Esophagus squamous epithelium (tissue), 5 donors: Measurements from ENCODE around the gene P2RY14. TPM values are rescaled to one million over a fixed set of nuclear protein-coding genes. Genes with fewer than 3 reads are reported as not detected.

Experiments used
- DNase-seq: peaks from one replicate; lab custom pipeline; 2025; lab: John Stamatoyannopoulos, UW
- H3K27ac ChIP-seq, 4 donors: fragments of 200-600 bp; sonication (generic); one replicate each; pipeline ENCODE4 v1.5.1; 2016 to 2019; ENCODE audit warnings: mild to moderate bottlenecking in 1 of 4
- H3K27me3 ChIP-seq, 4 donors: fragments of 200-600 bp; sonication (generic); 1 replicate in 3 of 4; 2 replicates in 1 of 4; pipeline versions ENCODE4 v1.5.1 to v1.6.0; 2017 to 2021; ENCODE audit warnings: antibody characterized with exemption in 1 of 4
- H3K36me3 ChIP-seq, 3 donors: fragments of 200-600 bp; sonication (generic); one replicate each; pipeline ENCODE4 v1.5.1; 2016 to 2019
- H3K4me1 ChIP-seq, 3 donors: fragments of 200-600 bp; sonication (generic); one replicate each; pipeline ENCODE4 v1.5.1; 2017 to 2019
- H3K4me3 ChIP-seq, 4 donors: fragments of 200-600 bp; sonication (generic); 1 replicate in 3 of 4; 2 replicates in 1 of 4; pipeline ENCODE4 v1.5.1; 2016 to 2019; ENCODE audit warnings: mild to moderate bottlenecking in 2 of 4, moderate library complexity in 1 of 4
- H3K9me3 ChIP-seq, 3 donors: fragments of 200-600 bp; sonication (generic); one replicate each; pipeline ENCODE4 v1.5.1; 2016 to 2019
- CTCF ChIP-seq, 6 experiments: fragments of 450-650 bp in 4 of 6; fragments of 200-600 bp in 2 of 6; sonication (generic) in 2 of 6; IDR thresholded peaks; one replicate each; pipeline ENCODE4 v1.5.1; 2016 to 2019; ENCODE audit warnings: antibody characterized with exemption in 6 of 6, mild to moderate bottlenecking in 4 of 6, moderate library complexity in 4 of 6
- POLR2A ChIP-seq, 4 donors: fragments of 450-650 bp; IDR thresholded peaks; one replicate each; pipeline ENCODE4 v1.6.1; 2017; ENCODE audit warnings: antibody characterized with exemption in 4 of 4, mild to moderate bottlenecking in 4 of 4, moderate library complexity in 3 of 4
- WGBS, 2 donors: methylation state at CpG; one replicate each; pipeline ENCODE4 v1.1.5; 2018; 5-methylcytosine and 5-hydroxymethylcytosine counted together
- intact Hi-C: fragments of 100-400 bp; cut with DNase I; formaldehyde crosslinking; loops from one replicate; pipeline ENCODE4 v1.15.0; 2022
- total RNA-seq, 4 donors: library from RNA; depleted of rRNA; stranded (reverse); fragments of >200 nt; gene quantifications; one replicate each; pipeline ENCODE4 v1.1.0, GENCODE V29; 2016
- donor health status: DM: yes; HTN: yes; CAD: no.

P2RY14 gene
- total RNA-seq, 4 donors from 2014 or later, result 0.19 to 15.4 (median 3.2) TPM

DNA sequence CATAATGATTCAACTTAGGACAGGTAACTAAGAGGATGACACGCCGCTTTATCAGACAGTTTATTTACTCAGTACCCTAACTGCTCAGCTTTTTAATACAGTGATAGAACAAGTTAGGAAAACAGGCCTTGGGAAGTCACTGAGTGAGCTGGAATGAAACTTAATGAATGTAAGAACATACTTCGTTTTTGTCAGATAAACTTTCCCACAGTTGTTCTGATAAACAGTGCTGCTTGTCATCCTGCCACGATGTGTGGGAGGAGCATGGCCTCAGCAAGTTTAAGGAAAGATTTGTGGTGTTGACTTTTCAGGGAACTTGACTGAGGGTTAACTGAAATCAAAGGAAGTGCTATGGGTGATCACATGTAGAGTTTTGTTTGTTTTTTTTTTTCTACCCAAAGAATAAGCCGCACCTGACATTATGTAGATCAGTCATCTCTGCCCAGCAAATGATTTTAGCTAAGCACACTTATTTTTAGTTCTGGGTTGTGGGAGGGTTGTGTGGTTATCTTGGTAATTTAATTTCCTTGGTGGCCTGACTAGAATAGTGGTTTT is 5.6 kb upstream of the P2RY14 start:
- no peak for DNase-seq
- 25 to 28% methylated on average over 5 of the region's 5 CpGs for WGBS, 2 donors
- H3K9me3 ChIP-seq, result no peaks in the 10 kb centered on the region
- H3K4me1 ChIP-seq, result peaks cover 0 to 20% (median 9%) of the 10 kb centered on the region in 3 donors
- no peaks in the 10 kb centered on the region for H3K27me3 ChIP-seq
- H3K27ac ChIP-seq, result peak overlapping the region in 3 of 4 donors; percentile 26 to 64 (median 56)
- intact Hi-C loops, result loop anchor here (5.0 kb wide), 2 partner anchors 57 to 117 kb away; no protein-coding TSS in a partner anchor
- TF ChIP-seq POLR2A (IDR thresholded peaks at IDR 0.05) (no peak), CTCF (IDR thresholded peaks at IDR 0.05) (no peak)
- H3K4me3 ChIP-seq, result no peak overlapping the region
- no peaks in the 10 kb centered on the region for H3K36me3 ChIP-seq

GRCh38 chr3:151283387-151283786 is 5.0 kb upstream of the P2RY14 start:
- TF ChIP-seq CTCF (IDR thresholded peaks at IDR 0.05) (no peak), POLR2A (IDR thresholded peaks at IDR 0.05) (no peak)
- no peak overlapping the region for H3K4me3 ChIP-seq
- peak overlapping the region in 3 of 4 donors; percentile 26 to 64 (median 56) for H3K27ac ChIP-seq
- intact Hi-C loops, result loop anchor here (5.0 kb wide), 2 partner anchors 56 to 116 kb away; no protein-coding TSS in a partner anchor
- H3K4me1 ChIP-seq, result peaks cover 0 to 20% (median 9%) of the 10 kb centered on the region in 3 donors
- H3K36me3 ChIP-seq, result no peaks in the 10 kb centered on the region
- no peaks in the 10 kb centered on the region for H3K9me3 ChIP-seq
- no peak for DNase-seq
- H3K27me3 ChIP-seq, result no peaks in the 10 kb centered on the region
- WGBS, 2 donors, result 40 to 49% methylated on average over 4 of the region's 4 CpGs

DNA sequence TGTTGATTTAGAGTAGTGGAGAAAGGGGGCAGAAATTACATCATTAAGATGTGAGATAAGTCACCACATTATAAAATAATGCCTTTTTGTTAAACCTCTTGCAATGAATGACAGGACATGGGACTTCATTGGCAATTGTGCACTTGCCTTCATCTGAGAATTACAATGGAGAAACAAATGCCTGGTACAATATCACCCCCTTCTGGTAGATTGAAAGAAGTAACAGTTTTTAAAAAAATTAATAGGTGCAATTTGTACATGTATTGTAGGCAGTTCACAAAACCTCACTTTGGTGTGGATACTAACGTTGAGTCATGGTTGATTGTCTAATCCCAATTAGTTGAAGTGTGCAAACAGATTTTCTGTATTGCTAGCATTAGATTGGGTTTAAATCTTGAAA is 4.6 kb upstream of the P2RY14 start:
- Histone ChIP-seq H3K4me1 (peaks cover 0 to 20% (median 9%) of the 10 kb centered on the region in 3 donors), H3K27me3 (no peaks in the 10 kb centered on the region), H3K4me3 (no peak overlapping the region), H3K9me3 (no peaks in the 10 kb centered on the region), H3K36me3 (no peaks in the 10 kb centered on the region), H3K27ac (peak overlapping the region in 2 of 4 donors; percentile 64 to 71)
- intact Hi-C loops, result loop anchor here (5.0 kb wide), 2 partner anchors 56 to 116 kb away; no protein-coding TSS in a partner anchor
- WGBS, 2 donors, result 0 to 3% methylated on average over 1 of the region's 1 CpG
- no peak for DNase-seq
- TF ChIP-seq CTCF (IDR thresholded peaks at IDR 0.05) (peak; percentile 49 to 76 (median 66)), POLR2A (IDR thresholded peaks at IDR 0.05) (no peak)

DNA sequence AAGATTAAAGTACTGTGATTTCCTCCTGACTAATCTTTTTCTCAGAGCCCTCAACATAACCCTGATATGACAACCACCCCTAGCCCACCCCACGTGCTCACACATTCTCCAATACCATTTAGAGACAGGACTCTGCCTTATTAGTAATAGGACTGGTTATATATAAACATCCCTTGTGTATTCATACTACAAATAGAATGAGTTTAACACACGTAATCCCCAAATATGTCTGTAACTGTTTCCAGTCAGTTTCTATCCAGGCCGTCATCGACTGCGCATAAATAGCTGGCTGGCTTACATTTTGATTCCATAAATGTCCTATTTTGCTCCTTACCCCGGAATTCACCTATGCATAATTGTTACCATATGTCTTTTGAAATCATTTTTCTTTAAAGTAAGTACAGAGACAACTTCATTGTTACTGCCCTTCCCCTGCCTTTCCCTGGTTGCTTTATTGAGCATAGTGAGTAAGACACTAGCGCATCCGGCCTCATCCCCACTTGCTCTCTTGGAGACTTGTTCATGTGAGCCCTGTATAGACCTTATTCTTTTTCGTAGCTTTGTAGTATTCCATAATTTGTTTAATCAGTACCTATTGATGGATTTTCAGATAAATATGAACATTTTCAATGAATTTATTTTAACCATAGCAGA is 3.5 kb upstream of the P2RY14 start:
- Histone ChIP-seq H3K36me3 (no peaks in the 10 kb centered on the region), H3K27me3 (no peaks in the 10 kb centered on the region), H3K4me1 (peaks cover 0 to 20% (median 9%) of the 10 kb centered on the region in 3 donors), H3K27ac (peak overlapping the region in 3 of 4 donors; percentile 19 to 71 (median 64)), H3K9me3 (no peaks in the 10 kb centered on the region), H3K4me3 (no peak overlapping the region)
- intact Hi-C loops, result loop anchor here (5.0 kb wide), 2 partner anchors 54 to 114 kb away; no protein-coding TSS in a partner anchor
- WGBS, 2 donors, result 73 to 76% methylated on average over 9 of the region's 9 CpGs
- TF ChIP-seq POLR2A (IDR thresholded peaks at IDR 0.05), result no peak
- TF ChIP-seq CTCF (IDR thresholded peaks at IDR 0.05), result no peak
- DNase-seq, result no peak

- WGBS, 2 donors, result 60 to 78% methylated on average over 6 of the region's 6 CpGs
- no peak for TF ChIP-seq POLR2A (IDR thresholded peaks at IDR 0.05)
- no peak for TF ChIP-seq CTCF (IDR thresholded peaks at IDR 0.05)
- no peaks in the 10 kb centered on the region for H3K27me3 ChIP-seq
- DNase-seq, result no peak
- no peaks in the 10 kb centered on the region for H3K4me1 ChIP-seq
- no peaks in the 10 kb centered on the region for H3K9me3 ChIP-seq
- no peaks in the 10 kb centered on the region for H3K36me3 ChIP-seq
- peak overlapping the region in 3 of 4 donors; percentile 24 to 51 (median 32) for H3K4me3 ChIP-seq
- peak overlapping the region in 3 of 4 donors; percentile 64 to 75 (median 71) for H3K27ac ChIP-seq
- intact Hi-C loops, result no loop called here
Measured at GRCh38 chr3:151276687-151277042, 1.7 kb downstream of the P2RY14 start.
